Peyer's patch (tissue), 4 donors: Measurements from ENCODE around the gene KIF9. TPM values are rescaled to one million over a fixed set of nuclear protein-coding genes. Genes with fewer than 3 reads are reported as not detected.
"Not testable (repeated sequence)": the region's sequence is repeated elsewhere in the genome, so short reads cannot be mapped to it uniquely, and the experiment has no call there.

Experiments
- DNase-seq, 3 donors: peaks; one replicate each; pipeline ENCODE4 v3.0.0-alpha.2; 2017 to 2019
- H3K27ac ChIP-seq, 4 donors: fragments of 200-600 bp; sonication (generic); one replicate each; pipeline ENCODE4 v1.5.1; 2016 to 2019
- H3K27me3 ChIP-seq, 2 donors: fragments of 200-600 bp; sonication (generic); one replicate each; pipeline ENCODE4 v1.5.1; 2019
- H3K36me3 ChIP-seq, 3 donors: fragments of 200-600 bp; sonication (generic); one replicate each; pipeline ENCODE4 v1.5.1; 2016 to 2019
- H3K4me1 ChIP-seq, 4 donors: fragments of 200-600 bp; sonication (generic); one replicate each; pipeline ENCODE4 v1.5.1; 2016 to 2019
- H3K4me3 ChIP-seq, 4 donors: fragments of 200-600 bp; sonication (generic); 1 replicate in 3 of 4; 2 replicates in 1 of 4; pipeline ENCODE4 v1.5.1; 2016 to 2019; ENCODE audit warnings: mild to moderate bottlenecking in 1 of 4
- H3K9me3 ChIP-seq, 4 donors: fragments of 200-600 bp; sonication (generic); one replicate each; pipeline ENCODE4 v1.5.1; 2016 to 2019; ENCODE audit warnings: mild to moderate bottlenecking in 1 of 4
- CTCF ChIP-seq, 6 experiments: fragments of 450-650 bp in 4 of 6; fragments of 200-600 bp in 2 of 6; sonication (generic) in 1 of 6; IDR thresholded peaks; one replicate each; pipeline ENCODE4 v1.5.1; 2017 to 2019; ENCODE audit warnings: antibody characterized with exemption in 6 of 6, mild to moderate bottlenecking in 3 of 6, moderate library complexity in 1 of 6
- POLR2A ChIP-seq, 2 donors: fragments of 450-650 bp; IDR thresholded peaks; one replicate each; pipeline ENCODE4 v1.5.1; 2017; ENCODE audit warnings: antibody characterized with exemption in 2 of 2, mild to moderate bottlenecking in 2 of 2, moderate library complexity in 2 of 2
- total RNA-seq, 4 donors: library from RNA; depleted of rRNA; stranded (reverse); fragments of >200 nt; gene quantifications; one replicate each; pipeline ENCODE4 v1.1.0, GENCODE V29; 2016

The KIF9 gene
- total RNA-seq, 4 donors from 2014 or later, result 6.9 to 44.6 (median 10.8) TPM

DNA sequence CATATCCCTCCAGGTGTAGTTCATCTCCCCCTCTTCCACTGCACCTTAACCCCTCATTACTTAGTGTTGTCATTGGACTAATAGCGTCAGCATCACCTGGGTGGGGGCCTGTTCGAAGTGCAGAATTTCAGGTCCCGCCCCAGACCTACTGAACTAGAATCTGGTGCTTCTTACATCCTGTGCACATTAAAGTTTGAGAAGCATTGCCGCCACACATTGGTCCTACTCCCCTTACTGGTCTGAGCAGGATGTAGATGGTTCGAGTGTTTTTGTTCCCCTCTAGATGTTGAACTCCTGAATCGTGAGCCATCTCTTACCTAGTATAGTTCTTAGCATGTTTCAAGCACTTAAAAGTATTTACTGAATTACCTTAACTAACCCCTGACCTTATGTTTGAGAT is 13.4 kb upstream of the KIF9 start:
- TF ChIP-seq POLR2A (IDR thresholded peaks at IDR 0.05) (no peak), CTCF (IDR thresholded peaks at IDR 0.05) (no peak)
- H3K9me3 ChIP-seq, result no peaks in the 10 kb centered on the region

DNA sequence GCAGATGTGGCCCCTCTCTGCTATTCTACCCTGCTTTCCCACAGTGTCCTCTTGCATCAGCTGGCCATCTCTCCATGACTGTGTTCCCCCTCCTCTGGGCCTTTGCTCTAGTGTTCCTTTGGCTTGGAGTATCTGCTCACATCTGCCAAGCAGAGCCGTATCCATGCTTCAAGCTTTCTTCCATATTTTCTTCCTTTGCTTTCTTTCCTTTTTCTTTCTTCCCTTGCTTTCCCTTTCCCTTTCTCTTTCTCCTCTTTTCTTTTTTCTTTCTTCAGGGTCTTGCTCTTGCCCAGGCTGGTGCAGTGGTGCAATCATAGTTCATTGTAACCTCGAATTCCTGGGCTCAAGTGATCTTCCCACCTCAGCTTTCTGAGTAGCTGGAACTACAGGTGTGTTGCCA is 12.7 kb upstream of the KIF9 start:
- Histone ChIP-seq H3K4me1 (no peaks in the 10 kb centered on the region), H3K36me3 (no peaks in the 10 kb centered on the region), H3K27ac (no peak overlapping the region), H3K4me3 (no peak overlapping the region), H3K9me3 (no peaks in the 10 kb centered on the region), H3K27me3 (no peaks in the 10 kb centered on the region)
- TF ChIP-seq CTCF (IDR thresholded peaks at IDR 0.05) (no peak), POLR2A (IDR thresholded peaks at IDR 0.05) (no peak)
- DNase-seq, result no peak

More for the DNA sequence above, 13.4 kb upstream of the KIF9 start:
- no peak overlapping the region for H3K4me3 ChIP-seq
- H3K27ac ChIP-seq, result no peak overlapping the region
- no peak for DNase-seq
- no peaks in the 10 kb centered on the region for H3K27me3 ChIP-seq
- H3K4me1 ChIP-seq, result no peaks in the 10 kb centered on the region
- H3K36me3 ChIP-seq, result no peaks in the 10 kb centered on the region

- no peaks in the 10 kb centered on the region for H3K27me3 ChIP-seq
- H3K4me3 ChIP-seq, result no peak overlapping the region
- TF ChIP-seq POLR2A (IDR thresholded peaks at IDR 0.05), result no peak
- no peak for TF ChIP-seq CTCF (IDR thresholded peaks at IDR 0.05)
- no peak overlapping the region for H3K27ac ChIP-seq
- no peak for DNase-seq
- no peaks in the 10 kb centered on the region for H3K9me3 ChIP-seq
- H3K36me3 ChIP-seq, result no peaks in the 10 kb centered on the region
- H3K4me1 ChIP-seq, result no peaks in the 10 kb centered on the region
Measured at GRCh38 chr3:47294392-47294791, 11.8 kb upstream of the KIF9 start.

- Histone ChIP-seq H3K36me3 (no peaks in the 10 kb centered on the region), H3K9me3 (no peaks in the 10 kb centered on the region), H3K27ac (no peak overlapping the region), H3K4me1 (no peaks in the 10 kb centered on the region), H3K27me3 (no peaks in the 10 kb centered on the region), H3K4me3 (no peak overlapping the region)
- TF ChIP-seq CTCF (IDR thresholded peaks at IDR 0.05), result no peak
- TF ChIP-seq POLR2A (IDR thresholded peaks at IDR 0.05), result no peak
- DNase-seq, result no peak
Measured at GRCh38 chr3:47293822-47294221, 11.2 kb upstream of the KIF9 start.

DNA sequence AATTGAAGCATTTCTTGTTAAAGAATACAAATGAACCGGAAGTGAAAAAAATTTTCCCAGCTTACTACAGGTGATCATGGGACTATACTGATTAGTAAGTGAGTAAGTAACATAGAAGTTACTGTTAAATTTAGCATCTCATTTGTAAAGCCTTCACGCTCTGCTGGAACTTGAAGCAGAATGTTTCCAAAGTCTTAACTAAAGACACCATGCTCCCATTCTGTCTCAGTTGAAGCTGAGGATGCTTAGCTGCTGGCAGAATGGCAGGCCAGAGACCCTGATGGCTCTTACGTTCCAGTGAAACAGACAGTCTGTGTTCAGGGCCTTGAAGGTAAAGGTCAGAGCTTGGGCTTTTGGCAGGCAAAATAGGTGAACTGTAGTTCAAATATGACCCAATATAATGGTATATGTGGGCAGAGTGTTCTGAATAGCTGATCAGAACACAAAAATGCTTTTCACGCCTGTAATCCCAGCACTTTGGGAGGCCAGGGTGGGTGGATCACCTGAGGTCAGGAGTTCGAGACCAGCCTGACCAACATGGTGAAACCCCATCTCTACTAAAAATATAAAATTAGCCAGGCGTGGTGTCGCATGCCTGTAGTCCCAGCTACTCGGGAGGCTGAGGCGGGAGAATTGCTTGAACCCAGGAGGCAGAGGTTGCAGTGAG is 9.3 kb upstream of the KIF9 start:
- DNase-seq, H3K4me3 ChIP-seq, H3K4me1 ChIP-seq, H3K9me3 ChIP-seq, H3K27me3 ChIP-seq: not testable (repeated sequence)
- peaks cover 0 to 14% (median 0%) of the 10 kb centered on the region in 3 donors for H3K36me3 ChIP-seq
- H3K27ac ChIP-seq, result peak overlapping the region in 1 of 4 donors; percentile 68

- no peak for TF ChIP-seq POLR2A (IDR thresholded peaks at IDR 0.05)
- no peak for TF ChIP-seq CTCF (IDR thresholded peaks at IDR 0.05)
- H3K27ac ChIP-seq, result peak overlapping the region in 1 of 4 donors; percentile 35
- H3K4me1 ChIP-seq, result no peaks in the 10 kb centered on the region
- no peak for DNase-seq
- H3K27me3 ChIP-seq, result no peaks in the 10 kb centered on the region
- no peak overlapping the region for H3K4me3 ChIP-seq
- H3K9me3 ChIP-seq, result no peaks in the 10 kb centered on the region
- H3K36me3 ChIP-seq, result peaks cover 0 to 14% (median 0%) of the 10 kb centered on the region in 3 donors
Measured at GRCh38 chr3:47291158-47291753, 8.7 kb upstream of the KIF9 start.
